Naive thymus-derived CD4-positive, alpha-beta T cell (primary cell): ENCODE results near the gene ITGA3. TPM values are rescaled to one million over a fixed set of nuclear protein-coding genes. Genes with fewer than 3 reads are reported as not detected.

ENCODE experiments used
- ATAC-seq: fragments of 150-1000 bp; cut with Tn5 transposase; 2 replicates; pipeline ENCODE4 v1.10.0; 2021; ENCODE audit warnings: mild to moderate bottlenecking, moderate library complexity
- CTCF ChIA-PET: fragments of 350-600 bp; sonication (Branson Sonifier 250); formaldehyde crosslinking; loops from one replicate; lab custom pipeline; 2021; ENCODE audit warnings: antibody characterized with exemption; lab: Charles Lee
- POLR2A ChIA-PET: fragments of 350-600 bp; sonication (Branson Sonifier 250); formaldehyde crosslinking; loops from one replicate; lab custom pipeline; 2021; ENCODE audit warnings: antibody characterized with exemption, inconsistent platforms; lab: Charles Lee
- DNase-seq, 9 donors: peaks; one replicate each; pipeline versions ENCODE4 v3.0.0 to v3.0.0-alpha.2; 2020 to 2022; ENCODE audit warnings: mixed read lengths in 1 of 9
- H3K27ac ChIP-seq: one replicate; pipeline ENCODE4 v1.7.0; 2013; ENCODE audit warnings: mild to moderate bottlenecking, low read depth, low read length, moderate library complexity
- H3K27me3 ChIP-seq, 2 donors: one replicate each; pipeline ENCODE4 v1.7.0; 2013; ENCODE audit warnings: low read length in 2 of 2, mild to moderate bottlenecking in 2 of 2, moderate library complexity in 2 of 2; ENCODE audit not compliant: control insufficient read depth in 2 of 2, insufficient read depth in 2 of 2
- H3K36me3 ChIP-seq, 3 experiments: 1 replicate in 2 of 3; 2 replicates in 1 of 3; pipeline ENCODE4 v1.7.0; 2013; ENCODE audit warnings: low read length in 3 of 3, mild to moderate bottlenecking in 3 of 3, moderate library complexity in 1 of 3; ENCODE audit not compliant: insufficient read depth in 3 of 3, control insufficient read depth in 2 of 3
- H3K4me1 ChIP-seq, 2 donors: one replicate each; pipeline ENCODE4 v1.7.0; 2013; ENCODE audit warnings: low read length in 2 of 2, mild to moderate bottlenecking in 2 of 2, moderate library complexity in 1 of 2; ENCODE audit not compliant: control insufficient read depth in 2 of 2, insufficient read depth in 2 of 2
- H3K4me3 ChIP-seq: 2 replicates; pipeline ENCODE4 v1.7.0; 2013; ENCODE audit warnings: mild to moderate bottlenecking, low read length
- H3K9me3 ChIP-seq, 3 experiments: 1 replicate in 2 of 3; 2 replicates in 1 of 3; pipeline ENCODE4 v1.7.0; 2013; ENCODE audit warnings: low read length in 3 of 3; ENCODE audit not compliant: control insufficient read depth in 2 of 3
- H3K27ac Mint-ChIP-seq, 9 donors: one replicate each; pipeline ENCODE4 v1.8.0; 2020 to 2022; ENCODE audit warnings: mixed read lengths in 9 of 9, mild to moderate bottlenecking in 8 of 9, moderate library complexity in 5 of 9, inconsistent platforms in 2 of 9
- H3K27me3 Mint-ChIP-seq, 5 donors: one replicate each; pipeline ENCODE4 v1.8.0; 2021 to 2022; ENCODE audit warnings: mixed read lengths in 5 of 5, mild to moderate bottlenecking in 1 of 5
- H3K36me3 Mint-ChIP-seq, 5 donors: one replicate each; pipeline ENCODE4 v1.8.0; 2020 to 2022; ENCODE audit warnings: mixed read lengths in 5 of 5, mild to moderate bottlenecking in 3 of 5, inconsistent platforms in 1 of 5
- H3K4me1 Mint-ChIP-seq, 7 donors: one replicate each; pipeline ENCODE4 v1.8.0; 2020 to 2022; ENCODE audit warnings: mixed read lengths in 7 of 7, mild to moderate bottlenecking in 3 of 7, inconsistent platforms in 1 of 7
- H3K4me3 Mint-ChIP-seq, 10 donors: one replicate each; pipeline ENCODE4 v1.8.0; 2020 to 2022; ENCODE audit warnings: mild to moderate bottlenecking in 10 of 10, mixed read lengths in 10 of 10, moderate library complexity in 6 of 10, inconsistent platforms in 2 of 10
- H3K9me3 Mint-ChIP-seq, 11 donors: one replicate each; pipeline ENCODE4 v1.8.0; 2020 to 2022; ENCODE audit warnings: mixed read lengths in 11 of 11, mild to moderate bottlenecking in 4 of 11, inconsistent platforms in 1 of 11, moderate library complexity in 1 of 11
- intact Hi-C, 2 donors: fragments of 100-400 bp; cut with micrococcal nuclease; formaldehyde crosslinking; loops; one replicate each; pipeline ENCODE4 v1.15.1; 2023
- polyA plus RNA-seq, 2 donors: library from polyadenylated mRNA; unstranded; fragments of 300-500 nt; fragmentation: Illumina TruSeq; gene quantifications; one replicate each; pipeline ENCODE4 v1.2.3, GENCODE V29; 2021
- total RNA-seq, 6 experiments: library from RNA in 5 of 6; stranded (reverse) in 5 of 6; gene quantifications; 1 replicate in 5 of 6; 2 replicates in 1 of 6; pipeline ENCODE4 v1.2.3 and lab custom pipeline; 2021 to 2026

Gene ITGA3
- total and polyA plus RNA-seq, 7 experiments from 2014 or later = 1.4 to 14.6 (median 5.4) TPM

DNA sequence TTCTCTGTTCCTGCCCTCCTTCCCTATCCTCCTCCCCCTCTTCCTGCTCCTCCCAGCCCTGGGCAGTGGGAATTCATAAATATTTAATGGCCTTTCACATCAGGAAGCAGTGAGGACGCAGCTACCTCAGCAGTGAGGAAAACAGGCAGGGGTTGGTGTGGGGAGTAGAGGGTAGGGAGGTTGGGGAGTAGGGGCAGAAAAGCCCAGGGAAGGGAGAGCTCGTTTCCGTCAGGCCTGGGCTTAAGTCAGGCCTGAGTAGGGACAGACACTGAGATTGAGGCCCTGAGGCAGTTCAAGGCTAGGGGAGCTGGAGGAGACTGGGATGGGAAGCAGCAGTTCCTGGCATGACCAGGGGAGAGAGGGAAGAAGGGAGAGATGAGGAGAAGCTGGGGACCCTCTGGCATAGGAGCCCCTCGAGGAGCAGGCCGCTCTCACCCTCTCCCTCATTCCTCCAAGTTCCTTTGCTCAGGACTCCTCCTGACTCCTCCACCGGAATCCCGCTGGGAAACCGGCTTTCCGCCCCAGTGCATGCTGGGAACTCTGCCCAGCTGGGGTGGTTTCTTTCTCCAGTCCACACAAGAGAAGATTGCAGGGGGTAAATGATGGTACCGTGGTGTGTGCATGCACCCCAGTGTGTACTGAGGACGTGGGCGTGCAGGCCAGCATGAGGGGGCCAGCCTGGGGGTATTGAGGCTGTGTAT is 67.9 kb downstream of the ITGA3 start:
- Histone ChIP-seq H3K4me1 (peaks cover 0 to 4% of the 10 kb centered on the region in 2 donors), H3K27me3 (peaks cover 0 to 4% of the 10 kb centered on the region in 2 donors), H3K4me3 (no peak overlapping the region), H3K27ac (no peak overlapping the region), H3K36me3 (no peaks in the 10 kb centered on the region), H3K9me3 (no peaks in the 10 kb centered on the region)
- H3K27me3 Mint-ChIP-seq = peaks cover 15 to 68% (median 18%) of the 10 kb centered on the region in 5 donors
- peaks cover 4 to 14% (median 9%) of the 10 kb centered on the region in 7 donors for H3K4me1 Mint-ChIP-seq
- H3K4me3 Mint-ChIP-seq = no peak overlapping the region
- intact Hi-C loops = no loop called here
- ChIA-PET POLR2A (interaction anchor here (1.0 kb wide), 1 partner anchor 12 kb away, joined by 3 read pairs; no protein-coding TSS in a partner anchor), CTCF (interaction anchor here (0.7 to 1.0 kb wide), 2 partner anchors 15 to 30 kb away, joined by 3 read pairs; no protein-coding TSS in a partner anchor)
- no peak overlapping the region for H3K27ac Mint-ChIP-seq
- peaks cover 0 to 8% (median 0%) of the 10 kb centered on the region in 11 donors for H3K9me3 Mint-ChIP-seq
- DNase-seq (no peak), ATAC-seq (no peak)
- H3K36me3 Mint-ChIP-seq = peaks cover 0 to 2% (median 0%) of the 10 kb centered on the region in 5 donors

DNA sequence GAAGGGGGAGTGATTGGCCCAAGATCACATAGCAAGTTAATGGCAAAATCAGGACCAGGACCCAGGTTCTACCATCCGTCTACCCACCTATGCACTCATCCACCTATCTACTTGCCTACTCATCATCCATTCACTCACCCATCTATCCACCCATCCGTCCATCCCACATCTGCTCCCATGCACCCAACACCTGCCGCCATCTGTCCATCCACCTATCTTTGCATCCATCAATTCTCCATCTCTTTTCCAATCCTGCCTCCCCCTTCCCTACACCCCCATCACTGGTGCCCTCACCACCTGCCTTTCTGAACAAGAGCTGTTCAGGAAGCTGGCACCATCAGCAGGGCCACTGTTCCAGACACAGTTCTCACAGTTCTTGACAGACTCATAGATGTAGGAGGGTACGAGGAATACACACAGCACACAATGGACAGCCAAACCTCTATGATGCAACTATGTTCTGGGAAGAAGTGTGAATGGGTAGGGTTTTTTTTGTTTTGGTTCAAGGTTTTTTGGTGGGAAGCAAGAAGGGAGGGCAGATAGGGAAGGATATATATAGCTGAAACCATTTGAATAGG is 69.6 kb downstream of the ITGA3 start:
- H3K27me3 Mint-ChIP-seq = peaks cover 4 to 58% (median 17%) of the 10 kb centered on the region in 5 donors
- DNase-seq (no peak), ATAC-seq (no peak)
- peaks cover 0 to 2% (median 0%) of the 10 kb centered on the region in 5 donors for H3K36me3 Mint-ChIP-seq
- Histone ChIP-seq H3K27ac (no peak overlapping the region), H3K4me1 (peaks cover 4% of the 10 kb centered on the region in 2 donors), H3K9me3 (no peaks in the 10 kb centered on the region), H3K4me3 (no peak overlapping the region), H3K36me3 (no peaks in the 10 kb centered on the region), H3K27me3 (peaks cover 0 to 4% of the 10 kb centered on the region in 2 donors)
- H3K9me3 Mint-ChIP-seq = peaks cover 0 to 8% (median 0%) of the 10 kb centered on the region in 11 donors
- H3K4me3 Mint-ChIP-seq = no peak overlapping the region
- H3K4me1 Mint-ChIP-seq = peaks cover 6 to 18% (median 10%) of the 10 kb centered on the region in 7 donors
- ChIA-PET POLR2A (no interaction called here), CTCF (interaction anchor here (0.6 to 0.7 kb wide), 2 partner anchors 25 to 140 kb away, joined by 3 read pairs; partner anchors contain the start of gene PPP1R9B)
- H3K27ac Mint-ChIP-seq = no peak overlapping the region
- intact Hi-C loops = no loop called here

DNA sequence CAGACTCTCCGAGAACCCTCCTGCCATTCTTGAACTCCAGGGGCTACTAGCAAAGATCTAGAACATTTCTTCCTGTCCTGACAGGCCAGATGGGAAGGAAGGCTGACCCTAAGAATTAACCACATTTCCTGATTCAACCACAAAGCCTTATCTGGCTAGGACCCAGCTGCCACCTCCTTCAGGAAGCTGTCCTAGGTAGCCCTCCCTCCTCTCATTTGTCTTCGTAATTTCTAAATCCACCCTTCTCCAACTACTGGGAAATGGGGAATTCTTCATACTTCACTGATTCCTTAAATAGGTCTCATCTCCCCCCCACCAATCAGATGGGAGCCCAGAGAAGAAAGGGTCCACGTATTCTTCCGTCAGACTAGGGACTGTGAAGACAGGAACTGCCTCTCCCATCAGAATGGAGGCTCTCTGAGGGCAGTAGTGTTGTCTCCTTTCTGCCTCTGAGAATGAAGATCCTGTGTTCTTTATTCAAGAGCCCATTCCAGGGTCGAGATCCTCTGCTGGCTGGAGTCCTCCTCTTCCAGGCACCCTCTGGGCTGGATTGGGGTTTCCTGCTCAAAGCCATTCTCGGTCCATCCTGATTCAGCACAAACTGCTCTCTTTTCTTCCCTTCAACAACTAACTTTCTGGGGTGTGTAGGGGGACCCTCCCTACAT is 71.9 kb downstream of the ITGA3 start:
- Histone ChIP-seq H3K36me3 (no peaks in the 10 kb centered on the region), H3K27ac (no peak overlapping the region), H3K9me3 (no peaks in the 10 kb centered on the region), H3K27me3 (peaks cover 0 to 4% of the 10 kb centered on the region in 2 donors), H3K4me1 (peaks cover 8 to 12% of the 10 kb centered on the region in 2 donors), H3K4me3 (no peak overlapping the region)
- ATAC-seq = no peak
- POLR2A ChIA-PET = no interaction called here
- peak overlapping the region in 2 of 10 donors; percentile 7 to 74 for H3K4me3 Mint-ChIP-seq
- H3K36me3 Mint-ChIP-seq = peaks cover 0 to 7% (median 0%) of the 10 kb centered on the region in 5 donors
- CTCF ChIA-PET = interaction anchor here (0.7 kb wide), 1 partner anchor 34 kb away, joined by 3 read pairs; no protein-coding TSS in a partner anchor
- no peak for DNase-seq
- peaks cover 5 to 43% (median 10%) of the 10 kb centered on the region in 5 donors for H3K27me3 Mint-ChIP-seq
- no peak overlapping the region for H3K27ac Mint-ChIP-seq
- peaks cover 0 to 9% (median 0%) of the 10 kb centered on the region in 11 donors for H3K9me3 Mint-ChIP-seq
- peaks cover 19 to 39% (median 24%) of the 10 kb centered on the region in 7 donors for H3K4me1 Mint-ChIP-seq
- intact Hi-C loops = no loop called here

GRCh38 chr17:50128441-50129352 is 72.8 kb downstream of the ITGA3 start:
- Histone ChIP-seq H3K9me3 (no peaks in the 10 kb centered on the region), H3K36me3 (no peaks in the 10 kb centered on the region), H3K27me3 (peaks cover 0 to 4% of the 10 kb centered on the region in 2 donors), H3K27ac (no peak overlapping the region), H3K4me3 (no peak overlapping the region), H3K4me1 (peaks cover 8 to 12% of the 10 kb centered on the region in 2 donors)
- Mint-ChIP-seq H3K9me3 (peaks cover 0 to 9% (median 0%) of the 10 kb centered on the region in 11 donors), H3K4me1 (peaks cover 19 to 39% (median 24%) of the 10 kb centered on the region in 7 donors), H3K36me3 (peaks cover 0 to 9% (median 0%) of the 10 kb centered on the region in 5 donors), H3K4me3 (peak overlapping the region; percentile 50 to 80 (median 74)), H3K27me3 (peaks cover 5 to 39% (median 10%) of the 10 kb centered on the region in 5 donors), H3K27ac (peak overlapping the region in 6 of 9 donors; percentile 0 to 83 (median 50))
- ChIA-PET CTCF (no interaction called here), POLR2A (no interaction called here)
- ATAC-seq = no peak
- DNase-seq = no peak
- intact Hi-C loops = no loop called here

DNA sequence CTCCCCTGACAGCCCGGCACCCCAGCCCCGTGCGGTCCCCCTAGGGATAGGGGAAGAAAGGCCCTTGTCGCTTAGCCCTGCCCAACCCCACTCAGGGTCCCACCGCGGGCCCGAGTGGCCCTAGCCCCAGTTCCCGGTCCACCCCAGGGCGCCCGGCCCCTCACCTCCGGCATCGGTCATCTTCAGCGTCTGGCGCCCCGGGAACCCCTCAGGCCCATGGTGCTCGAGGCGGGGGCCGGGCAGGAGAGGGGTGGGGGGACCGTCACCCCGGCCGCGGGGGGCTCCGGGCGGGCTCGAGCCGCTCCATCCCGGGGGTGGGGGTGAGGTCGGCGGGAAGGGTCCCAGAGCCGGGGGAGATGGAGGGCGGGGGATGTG is 73.4 kb downstream of the ITGA3 start:
- Histone ChIP-seq H3K27ac (no peak overlapping the region), H3K27me3 (peaks cover 0 to 4% of the 10 kb centered on the region in 2 donors), H3K36me3 (peaks cover 0 to 5% (median 0%) of the 10 kb centered on the region in 3 experiments), H3K9me3 (no peaks in the 10 kb centered on the region), H3K4me3 (no peak overlapping the region), H3K4me1 (peaks cover 8 to 12% of the 10 kb centered on the region in 2 donors)
- H3K36me3 Mint-ChIP-seq = peaks cover 0 to 9% (median 0%) of the 10 kb centered on the region in 5 donors
- ChIA-PET CTCF (interaction anchor here (1.3 to 1.4 kb wide), 2 partner anchors 10 to 71 kb away, joined by 3 to 4 read pairs; no protein-coding TSS in a partner anchor), POLR2A (no interaction called here)
- no peak for DNase-seq
- peak overlapping the region in 5 of 9 donors; percentile 24 to 92 (median 83) for H3K27ac Mint-ChIP-seq
- peaks cover 19 to 39% (median 24%) of the 10 kb centered on the region in 7 donors for H3K4me1 Mint-ChIP-seq
- ATAC-seq = peak; percentile 3
- H3K4me3 Mint-ChIP-seq = peak overlapping the region; percentile 67 to 87 (median 80)
- peaks cover 0 to 7% (median 0%) of the 10 kb centered on the region in 11 donors for H3K9me3 Mint-ChIP-seq
- peaks cover 5 to 39% (median 10%) of the 10 kb centered on the region in 5 donors for H3K27me3 Mint-ChIP-seq
- intact Hi-C loops = no loop called here
